Upper lobe of right lung (tissue), 1 donor: Measurements from ENCODE around the gene C1QL1. TPM values are rescaled to one million over a fixed set of nuclear protein-coding genes. Genes with fewer than 3 reads are reported as not detected.

Experiments
- ATAC-seq: fragments of 200-7000 bp; cut with Tn5 transposase; one replicate; pipeline ENCODE4 v1.9.1; 2020; ENCODE audit warnings: mild to moderate bottlenecking, moderate library complexity
- DNase-seq: peaks from one replicate; pipeline ENCODE4 v3.0.0-alpha.2; 2020
- H3K27ac ChIP-seq: fragments of 200-600 bp; one replicate; pipeline ENCODE4 v1.8.0; 2022
- H3K27me3 ChIP-seq: fragments of 200-600 bp; one replicate; pipeline ENCODE4 v1.8.0; 2022; ENCODE audit warnings: mild to moderate bottlenecking
- H3K36me3 ChIP-seq: fragments of 200-600 bp; one replicate; pipeline ENCODE4 v1.8.0; 2022
- H3K4me1 ChIP-seq: fragments of 200-600 bp; one replicate; pipeline ENCODE4 v1.8.0; 2022
- H3K4me3 ChIP-seq: fragments of 200-600 bp; one replicate; pipeline ENCODE4 v1.8.0; 2022; ENCODE audit warnings: mild to moderate bottlenecking
- H3K9me3 ChIP-seq: fragments of 200-600 bp; one replicate; pipeline ENCODE4 v1.8.0; 2022
- intact Hi-C: fragments of 100-400 bp; cut with DNase I; formaldehyde crosslinking; loops from one replicate; pipeline ENCODE4 v1.11.0; 2022
- total RNA-seq: library from RNA; stranded (reverse); fragmentation: NEBNext Ultra II Directional; extraction: Animal tissue kit (Norgen Biotek cat#: 25700); gene quantifications from one replicate; pipeline ENCODE4 v1.2.1, GENCODE V29; 2021
- TF ChIP-seq, protein P1 (sequence below): fragments of 200-600 bp; IDR thresholded peaks from one replicate; pipeline ENCODE4 v1.8.0; 2022; ENCODE audit warnings: antibody characterized with exemption
- donor health status: DM: no; HTN: yes; CAD: no; lungs with severe emphysema.

Gene C1QL1
- total RNA-seq, 1 donor from 2014 or later, result 0.52 TPM

DNA sequence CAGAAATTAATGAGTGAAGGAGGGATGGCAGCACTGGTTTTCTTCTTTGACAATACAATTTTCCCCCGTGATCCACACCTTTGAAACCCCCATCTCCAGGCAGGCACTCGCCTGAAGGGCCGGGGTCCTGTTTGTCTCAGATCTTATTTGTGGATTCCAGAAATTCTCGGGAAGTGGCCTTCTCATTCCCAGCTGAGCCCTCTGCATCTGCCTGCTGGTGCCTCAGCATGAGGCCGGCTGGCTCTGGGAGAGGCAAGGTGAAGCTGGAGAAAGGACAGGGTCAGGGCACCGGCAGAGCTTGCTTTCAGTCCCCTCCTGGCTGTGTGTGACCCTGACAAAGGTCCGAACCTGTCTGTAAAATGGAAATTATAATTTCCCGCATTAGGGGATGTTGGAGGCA, 35.8 kb upstream of the C1QL1 start:
- Histone ChIP-seq H3K36me3 (no peaks in the 10 kb centered on the region), H3K9me3 (peaks cover 5% of the 10 kb centered on the region), H3K4me3 (no peak overlapping the region), H3K4me1 (no peaks in the 10 kb centered on the region), H3K27ac (no peak overlapping the region), H3K27me3 (no peaks in the 10 kb centered on the region)
- no peak for ATAC-seq
- intact Hi-C loops, result no loop called here
- DNase-seq, result no peak
- TF ChIP-seq, protein P1, sequence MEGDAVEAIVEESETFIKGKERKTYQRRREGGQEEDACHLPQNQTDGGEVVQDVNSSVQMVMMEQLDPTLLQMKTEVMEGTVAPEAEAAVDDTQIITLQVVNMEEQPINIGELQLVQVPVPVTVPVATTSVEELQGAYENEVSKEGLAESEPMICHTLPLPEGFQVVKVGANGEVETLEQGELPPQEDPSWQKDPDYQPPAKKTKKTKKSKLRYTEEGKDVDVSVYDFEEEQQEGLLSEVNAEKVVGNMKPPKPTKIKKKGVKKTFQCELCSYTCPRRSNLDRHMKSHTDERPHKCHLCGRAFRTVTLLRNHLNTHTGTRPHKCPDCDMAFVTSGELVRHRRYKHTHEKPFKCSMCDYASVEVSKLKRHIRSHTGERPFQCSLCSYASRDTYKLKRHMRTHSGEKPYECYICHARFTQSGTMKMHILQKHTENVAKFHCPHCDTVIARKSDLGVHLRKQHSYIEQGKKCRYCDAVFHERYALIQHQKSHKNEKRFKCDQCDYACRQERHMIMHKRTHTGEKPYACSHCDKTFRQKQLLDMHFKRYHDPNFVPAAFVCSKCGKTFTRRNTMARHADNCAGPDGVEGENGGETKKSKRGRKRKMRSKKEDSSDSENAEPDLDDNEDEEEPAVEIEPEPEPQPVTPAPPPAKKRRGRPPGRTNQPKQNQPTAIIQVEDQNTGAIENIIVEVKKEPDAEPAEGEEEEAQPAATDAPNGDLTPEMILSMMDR, result no peak

DNA sequence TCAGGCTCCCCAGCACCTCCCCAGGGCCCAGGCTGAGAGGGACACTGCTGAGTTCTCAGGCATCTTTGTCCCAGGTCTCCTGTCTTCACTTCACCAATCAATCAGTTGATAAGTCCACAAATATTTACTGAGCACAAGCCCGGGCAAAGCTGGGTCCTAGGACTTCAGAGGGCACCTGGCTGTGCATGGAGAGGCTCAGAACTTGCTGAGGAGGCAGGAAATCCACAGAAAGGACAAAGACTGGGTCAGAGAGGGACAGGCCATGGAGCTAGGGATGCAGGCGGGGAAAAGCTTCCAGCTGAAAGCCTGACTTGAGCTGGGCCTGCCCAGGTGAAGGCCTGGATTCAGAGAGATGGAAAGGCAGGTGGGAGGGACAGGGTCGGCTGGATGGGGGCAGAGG, 33.2 kb upstream of the C1QL1 start:
- no peak for DNase-seq
- Histone ChIP-seq H3K9me3 (peaks cover 5% of the 10 kb centered on the region), H3K27ac (no peak overlapping the region), H3K4me1 (no peaks in the 10 kb centered on the region), H3K4me3 (no peak overlapping the region), H3K27me3 (no peaks in the 10 kb centered on the region), H3K36me3 (no peaks in the 10 kb centered on the region)
- intact Hi-C loops, result no loop called here
- TF ChIP-seq, protein P1, result no peak
- no peak for ATAC-seq

DNA sequence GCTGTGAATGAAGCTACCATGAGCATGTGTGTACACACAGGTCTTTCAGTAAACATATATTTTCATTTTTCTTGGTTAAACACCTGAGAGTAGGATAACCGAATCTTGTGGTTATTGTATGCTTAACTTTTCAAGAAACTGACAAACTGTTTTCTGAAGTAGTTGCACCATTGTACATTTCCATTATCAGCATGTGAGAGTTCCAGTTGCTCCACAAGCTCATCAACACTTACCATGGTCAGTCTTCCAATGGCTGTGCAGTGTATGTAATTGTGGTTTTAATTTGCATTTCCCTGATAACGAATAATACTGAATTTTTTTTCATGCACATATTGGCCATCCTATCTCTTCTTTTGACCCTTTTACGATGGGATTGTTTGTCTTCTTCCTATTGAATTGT, 31.3 kb upstream of the C1QL1 start:
- TF ChIP-seq, protein P1, result no peak
- H3K9me3 ChIP-seq, result peaks cover 5% of the 10 kb centered on the region
- ATAC-seq (no peak), DNase-seq (no peak)
- H3K27ac ChIP-seq, result no peak overlapping the region
- H3K27me3 ChIP-seq, result no peaks in the 10 kb centered on the region
- H3K4me3 ChIP-seq, result no peak overlapping the region
- H3K4me1 ChIP-seq, result no peaks in the 10 kb centered on the region
- no peaks in the 10 kb centered on the region for H3K36me3 ChIP-seq
- intact Hi-C loops, result no loop called here

DNA sequence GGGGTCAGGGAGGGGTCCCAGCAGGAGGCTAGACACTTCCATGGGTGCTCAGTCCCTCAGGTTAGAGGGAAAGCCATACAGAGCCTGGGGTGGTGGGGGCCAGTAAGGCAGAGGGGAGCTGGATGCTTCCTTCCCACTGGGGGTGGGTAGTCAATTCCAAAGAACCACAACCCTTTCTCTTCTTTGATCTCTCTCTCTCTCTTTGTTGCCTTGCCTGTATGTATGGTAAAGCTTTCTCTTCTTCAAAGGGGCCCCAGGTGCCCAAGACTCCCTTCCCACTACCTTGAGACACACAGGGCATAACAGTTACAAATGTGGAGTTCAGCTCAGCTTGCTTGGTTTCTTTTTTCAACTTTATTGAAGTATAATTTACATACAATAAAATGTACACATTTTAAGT, 30.5 kb upstream of the C1QL1 start:
- Histone ChIP-seq H3K9me3 (peaks cover 5% of the 10 kb centered on the region), H3K36me3 (no peaks in the 10 kb centered on the region), H3K27ac (no peak overlapping the region), H3K4me3 (no peak overlapping the region), H3K4me1 (no peaks in the 10 kb centered on the region), H3K27me3 (peaks cover 5% of the 10 kb centered on the region)
- ATAC-seq (no peak), DNase-seq (no peak)
- TF ChIP-seq, protein P1, result no peak
- intact Hi-C loops, result no loop called here

DNA sequence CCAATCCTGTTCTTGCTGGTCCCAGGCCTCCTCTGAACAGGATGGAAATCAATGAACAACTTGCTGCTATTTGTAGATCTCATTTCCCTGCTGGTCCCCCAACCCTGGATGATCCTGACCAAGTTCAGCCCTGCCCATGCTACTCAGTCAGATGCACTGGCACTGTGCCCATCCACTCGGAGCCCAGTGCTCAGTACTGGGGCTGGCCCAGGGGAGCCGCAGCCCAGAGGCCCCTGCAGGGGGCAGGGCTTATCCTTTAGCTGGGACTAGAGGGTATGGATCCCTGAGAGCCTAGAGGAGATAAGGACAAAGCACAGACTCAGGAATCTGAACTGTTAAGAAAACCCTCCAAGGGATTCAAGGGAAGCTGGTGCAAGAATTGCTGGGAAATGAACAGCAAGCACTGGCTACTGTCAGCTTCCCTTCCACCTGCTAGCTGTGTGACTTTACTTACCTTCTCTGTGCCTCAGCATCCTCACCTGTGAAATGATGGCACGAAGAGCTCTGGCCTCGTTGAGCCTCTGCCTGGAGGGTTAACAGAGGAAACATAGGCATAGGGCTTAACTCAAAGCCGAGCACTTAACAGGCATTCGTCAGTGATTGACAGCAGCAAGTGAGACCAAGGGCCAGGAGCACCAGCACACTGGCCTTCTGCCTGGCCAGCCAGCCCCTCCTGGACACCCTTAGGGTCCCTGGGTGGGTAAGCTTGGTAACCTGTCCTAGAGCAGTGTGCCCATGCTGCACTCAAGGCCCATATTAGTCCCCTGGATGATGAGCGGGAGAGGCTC, 29.8 kb upstream of the C1QL1 start:
- Histone ChIP-seq H3K27me3 (peaks cover 6% of the 10 kb centered on the region), H3K9me3 (peaks cover 5% of the 10 kb centered on the region), H3K27ac (no peak overlapping the region), H3K4me1 (no peaks in the 10 kb centered on the region), H3K4me3 (no peak overlapping the region), H3K36me3 (no peaks in the 10 kb centered on the region)
- intact Hi-C loops, result no loop called here
- ATAC-seq (peak; percentile 15), DNase-seq (no peak)
- TF ChIP-seq, protein P1, result no peak
